Endothelial cell of umbilical vein (primary cell): ENCODE results near the gene WDFY3. TPM values are rescaled to one million over a fixed set of nuclear protein-coding genes. Genes with fewer than 3 reads are reported as not detected.

Experiments used
- BruUV-seq: library from RNA; stranded (reverse); fragments of 400-500 nt; replicated peaks from 2 replicates; lab custom pipeline; 2021; lab: Mats Ljungman, UMichigan
- CTCF ChIA-PET: fragments of 300-600, 350-600 bp; sonication (Branson Sonifier 250); formaldehyde crosslinking; loops from one replicate; lab custom pipeline; 2021; ENCODE audit warnings: antibody characterized with exemption, inconsistent platforms; lab: Charles Lee
- POLR2A ChIA-PET: fragments of 300-600, 350-600 bp; sonication (Branson Sonifier 250); formaldehyde crosslinking; loops from one replicate; lab custom pipeline; 2021; ENCODE audit warnings: antibody characterized with exemption, inconsistent platforms; lab: Charles Lee
- DNase-seq: peaks from one replicate; pipeline ENCODE4 v3.0.0-alpha.2; 2011; ENCODE audit warnings: low read depth, low spot score
- FAIRE-seq: peaks from 2 replicates; lab custom pipeline; 2011; peaks lifted over from hg19 to GRCh38; lab: Jason Lieb, UNC
- H2AFZ ChIP-seq: 2 replicates; pipeline ENCODE4 v1.6.0; 2012; ENCODE audit warnings: low read depth, low read length, control low read depth, inconsistent platforms
- H3K27ac ChIP-seq: 2 replicates; pipeline ENCODE4 v1.5.1; 2011; ENCODE audit warnings: low read depth, mild to moderate bottlenecking, control low read depth, low read length, moderate library complexity; ENCODE audit not compliant: insufficient read depth
- H3K27me3 ChIP-seq, 2 experiments: 2 replicates each; pipeline versions ENCODE4 v1.6.0 to v1.6.1; 2011; ENCODE audit warnings: low read length in 2 of 2, mixed read lengths in 1 of 2; ENCODE audit not compliant: control insufficient read depth in 2 of 2, insufficient read depth in 2 of 2
- H3K36me3 ChIP-seq, 2 experiments: 2 replicates in 1 of 2; 3 replicates in 1 of 2; pipeline ENCODE4 v1.5.1; 2011; ENCODE audit warnings: low read length in 2 of 2, mild to moderate bottlenecking in 1 of 2, moderate library complexity in 1 of 2; ENCODE audit not compliant: control insufficient read depth in 2 of 2, insufficient read depth in 2 of 2; ENCODE audit errors: extremely low read depth in 1 of 2
- H3K4me1 ChIP-seq: 3 replicates; pipeline ENCODE4 v1.5.1; 2011; ENCODE audit warnings: mild to moderate bottlenecking, low read length; ENCODE audit not compliant: control insufficient read depth, insufficient read depth; ENCODE audit errors: extremely low read depth
- H3K4me2 ChIP-seq: 2 replicates; pipeline ENCODE4 v1.6.1; 2011; ENCODE audit warnings: low read length, control low read depth, mixed read lengths; ENCODE audit not compliant: insufficient read depth
- H3K4me3 ChIP-seq, 3 experiments: fragments of 200-600 bp in 1 of 3; sonication (generic), shearing (Covaris generic) in 1 of 3; replicated peaks in 1 of 3; 2 replicates each; pipeline ENCODE4 v1.5.1; 2011 to 2016; ENCODE audit warnings: control low read depth in 3 of 3, low read length in 3 of 3, mild to moderate bottlenecking in 2 of 3, inconsistent platforms in 1 of 3, low read depth in 1 of 3, moderate library complexity in 1 of 3; ENCODE audit not compliant: insufficient read depth in 1 of 3
- H3K79me2 ChIP-seq: 2 replicates; pipeline ENCODE4 v1.6.0; 2012; ENCODE audit warnings: low read length, inconsistent platforms; ENCODE audit not compliant: control insufficient read depth, insufficient read depth
- H3K9ac ChIP-seq: replicated peaks from 2 replicates; pipeline ENCODE3; 2011; ENCODE audit warnings: low read length, control low read depth; ENCODE audit not compliant: insufficient read depth; ENCODE audit errors: extremely low read depth
- H3K9me1 ChIP-seq: replicated peaks from 3 replicates; pipeline ENCODE4 v1.6.0; 2011; ENCODE audit warnings: mild to moderate bottlenecking, low read length; ENCODE audit not compliant: control insufficient read depth, insufficient read depth; ENCODE audit errors: extremely low read depth
- H3K9me3 ChIP-seq: replicated peaks from 2 replicates; pipeline ENCODE4 v1.5.1; 2012; ENCODE audit warnings: low read length, inconsistent platforms; ENCODE audit not compliant: control insufficient read depth, insufficient read depth
- H4K20me1 ChIP-seq: replicated peaks from 2 replicates; pipeline ENCODE3; 2011; ENCODE audit warnings: mild to moderate bottlenecking, low read length; ENCODE audit not compliant: control insufficient read depth, insufficient read depth; ENCODE audit errors: extremely low read depth
- CTCF ChIP-seq, 2 donors: IDR thresholded peaks; 1 replicate in 1 of 2; 2 replicates in 1 of 2; pipeline ENCODE4 v1.5.1; 2011; ENCODE audit warnings: low read length in 2 of 2, mild to moderate bottlenecking in 2 of 2, moderate library complexity in 2 of 2, control low read depth in 1 of 2, inconsistent platforms in 1 of 2, low read depth in 1 of 2; ENCODE audit not compliant: insufficient read depth in 1 of 2; ENCODE audit errors: extremely low read depth in 1 of 2
- EZH2 ChIP-seq: IDR thresholded peaks from 2 replicates; pipeline ENCODE4 v1.6.1; 2012; ENCODE audit warnings: borderline replicate concordance, low read depth, mild to moderate bottlenecking, moderate library complexity, low read length, inconsistent platforms; ENCODE audit not compliant: severe bottlenecking
- FOS ChIP-seq: IDR thresholded peaks from 2 replicates; pipeline ENCODE4 v1.6.1; 2011; ENCODE audit warnings: mild to moderate bottlenecking, low read length, moderate library complexity, borderline replicate concordance; ENCODE audit not compliant: insufficient read depth
- GATA2 ChIP-seq: IDR thresholded peaks from 2 replicates; pipeline ENCODE4 v1.7.0; 2011; ENCODE audit warnings: low read depth, mild to moderate bottlenecking, moderate library complexity, mixed read lengths, low read length; ENCODE audit not compliant: insufficient read length, insufficient read depth
- JUN ChIP-seq: IDR thresholded peaks from 2 replicates; pipeline ENCODE4 v1.6.1; 2011; ENCODE audit warnings: borderline replicate concordance, low read depth; ENCODE audit not compliant: insufficient read length, insufficient read depth
- MAX ChIP-seq: IDR thresholded peaks from 2 replicates; pipeline ENCODE4 v1.6.1; 2011; ENCODE audit not compliant: insufficient read depth, insufficient read length
- MYC ChIP-seq: IDR thresholded peaks from one replicate; pipeline ENCODE4 v1.6.1; 2011; ENCODE audit warnings: mild to moderate bottlenecking, low read depth, low read length
- POLR2A ChIP-seq: IDR thresholded peaks from 2 replicates; pipeline ENCODE4 v1.6.1; 2012; ENCODE audit warnings: low read depth, mild to moderate bottlenecking, control low read depth, low read length
- POLR2AphosphoS5 ChIP-seq: IDR thresholded peaks from 2 replicates; pipeline ENCODE4 v1.6.1; 2012; ENCODE audit warnings: low read depth, mild to moderate bottlenecking, control low read depth, low read length, moderate library complexity; ENCODE audit not compliant: insufficient read depth
- dilution Hi-C: fragments of 300-500 bp; cut with MboI; formaldehyde crosslinking; loops from one replicate; pipeline ENCODE4 v1.15.0; 2019; ENCODE audit warnings: low sequenced_read_pairs; ENCODE audit not compliant: extremely low pct_ligation_motif_present
- intact Hi-C: fragments of 100-400 bp; cut with micrococcal nuclease; formaldehyde crosslinking; loops from one replicate; pipeline ENCODE4 v1.10.0; 2022
- polyA plus RNA-seq, 4 experiments: library from polyadenylated mRNA; depleted of rRNA in 3 of 4; stranded (reverse) in 3 of 4; unstranded in 1 of 4; fragments of >200 nt; gene quantifications; 2 replicates each; pipeline versions ENCODE4 v1.2.1 to v1.2.3, GENCODE V29; 2011 to 2012; ENCODE audit warnings: missing spikeins in 1 of 4
- total RNA-seq: library from RNA; stranded (reverse); gene quantifications from 2 replicates; pipeline ENCODE4 v1.2.3, GENCODE V29; 2021

Gene WDFY3
- total and polyA plus RNA-seq, 2 donors (not counting 3 experiments of a cell fraction or from before 2014, with no cell fraction given) = 37.0 to 113 TPM

DNA sequence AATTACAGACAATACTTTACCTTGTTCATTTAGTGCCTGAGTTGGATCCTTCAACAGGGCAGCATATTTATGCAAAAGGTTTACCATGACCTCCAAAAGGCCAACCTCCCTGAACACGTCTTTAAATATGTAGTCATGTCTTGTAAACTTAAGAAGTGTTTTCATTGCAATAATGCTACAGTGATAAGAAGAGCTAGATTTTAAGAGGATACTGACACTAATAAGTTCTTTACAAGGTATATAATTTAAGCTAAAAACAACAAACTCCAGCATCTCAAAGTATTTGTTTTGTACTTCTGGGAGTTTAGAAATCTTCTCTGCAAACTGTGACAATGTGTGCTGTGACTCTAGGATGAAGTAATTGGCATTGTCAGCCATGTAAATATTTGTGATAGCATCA is 145.4 kb downstream of the WDFY3 start:
- no peak for FAIRE-seq
- H3K4me1 ChIP-seq = no peaks in the 10 kb centered on the region

More for the DNA sequence above, 145.4 kb downstream of the WDFY3 start:
- H3K36me3 ChIP-seq = peaks cover 0 to 16% of the 10 kb centered on the region in 2 experiments
- intact Hi-C loops = no loop called here
- H4K20me1 ChIP-seq = no peaks in the 10 kb centered on the region
- BruUV-seq = no TSS peak
- H3K4me2 ChIP-seq = no peak overlapping the region
- H3K79me2 ChIP-seq = peaks cover 3% of the 10 kb centered on the region
- H3K9ac ChIP-seq = no peak overlapping the region
- H3K9me1 ChIP-seq = no peaks in the 10 kb centered on the region
- TF ChIP-seq GATA2 (no peak), JUN (no peak), MYC (no peak), FOS (no peak), MAX (no peak), CTCF (IDR thresholded peaks at IDR 0.05; ENCODE audit: extremely low read depth in 1 of 2, insufficient read depth in 1 of 2, low read depth in 1 of 2, low read length in 2 of 2) (no peak), EZH2 (no peak), POLR2A (no peak), POLR2AphosphoS5 (no peak)
- no peaks in the 10 kb centered on the region for H3K9me3 ChIP-seq
- no peak overlapping the region for H3K27ac ChIP-seq
- no peak overlapping the region for H2AFZ ChIP-seq
- POLR2A ChIA-PET = no interaction called here
- CTCF ChIA-PET = interaction anchor here (0.9 to 1.5 kb wide), 5 partner anchors 18 to 150 kb away, joined by 3 read pairs; partner anchors contain the start of gene WDFY3
- no peak for DNase-seq
- no peak overlapping the region for H3K4me3 ChIP-seq
- dilution Hi-C loops = no loop called here
- H3K27me3 ChIP-seq = no peaks in the 10 kb centered on the region
